ACC112 (cell line): Measurements from ENCODE around the gene SLC38A1.
A peak's percentile ranks its signal among the peaks of the same experiment; 100 is the strongest.
"Not testable (repeated sequence)": the region's sequence is repeated elsewhere in the genome, so short reads cannot be mapped to it uniquely, and the experiment has no call there.

Source experiments
- H2AFZ ChIP-seq: fragments of 200-600 bp; sonication (generic); one replicate; pipeline ENCODE4 v1.6.0; 2017; ENCODE audit warnings: antibody characterized with exemption, low read length; ENCODE audit not compliant: unreplicated experiment
- H3K27ac ChIP-seq: fragments of 200-600 bp; sonication (generic); 2 replicates; pipeline ENCODE4 v1.5.1; 2014; ENCODE audit warnings: low read depth, mild to moderate bottlenecking, antibody characterized with exemption, low read length, moderate library complexity
- H3K27me3 ChIP-seq: fragments of 200-600 bp; sonication (generic); 2 replicates; pipeline ENCODE4 v1.6.1; 2014; ENCODE audit warnings: mild to moderate bottlenecking, antibody characterized with exemption, low read length, moderate library complexity, mixed read lengths; ENCODE audit not compliant: insufficient read depth
- H3K36me3 ChIP-seq: fragments of 200-600 bp; sonication (generic); 2 replicates; pipeline ENCODE4 v1.6.1; 2016; ENCODE audit warnings: mild to moderate bottlenecking, antibody characterized with exemption, low read length, moderate library complexity, mixed read lengths; ENCODE audit not compliant: insufficient read depth
- H3K4me1 ChIP-seq: fragments of 200-600 bp; sonication (generic); one replicate; pipeline ENCODE4 v1.6.1; 2016; ENCODE audit warnings: low read length, mixed read lengths; ENCODE audit not compliant: insufficient read depth, unreplicated experiment, control insufficient read depth
- H3K4me3 ChIP-seq: fragments of 200-600 bp; sonication (generic); 2 replicates; pipeline ENCODE4 v1.5.1; 2014; ENCODE audit warnings: mild to moderate bottlenecking, low read depth, low read length
- H3K79me2 ChIP-seq: fragments of 200-600 bp; sonication (generic); one replicate; pipeline ENCODE4 v1.6.0; 2016; ENCODE audit warnings: low read length; ENCODE audit not compliant: control insufficient read depth, unreplicated experiment, insufficient read depth

The SLC38A1 gene

DNA sequence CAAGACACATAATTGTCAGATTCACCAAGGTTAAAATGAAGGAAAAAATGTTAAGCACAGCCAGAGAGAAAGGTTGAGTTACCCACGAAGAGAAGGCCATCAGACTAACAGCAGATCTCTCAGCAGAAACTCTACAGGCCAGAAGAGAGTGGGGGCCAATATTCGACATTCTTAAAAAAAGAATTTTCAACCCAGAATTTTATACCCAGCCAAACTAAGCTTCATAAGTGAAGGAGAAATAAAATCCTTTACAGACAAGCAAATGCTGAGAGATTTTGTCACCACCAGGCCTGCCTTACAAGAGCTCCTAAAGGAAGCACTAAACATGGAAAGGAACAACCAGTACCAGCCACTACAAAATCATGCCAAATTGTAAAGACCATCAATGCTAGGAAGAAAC is 16.3 kb upstream of the SLC38A1 start:
- H3K4me3 ChIP-seq, H3K36me3 ChIP-seq, H3K79me2 ChIP-seq, H3K4me1 ChIP-seq, H3K27me3 ChIP-seq, H3K27ac ChIP-seq, H2AFZ ChIP-seq: not testable (repeated sequence)

GRCh38 chr12:46282829-46283228 is 14.0 kb upstream of the SLC38A1 start:
- Histone ChIP-seq H3K4me1 (no peaks in the 10 kb centered on the region), H3K27me3 (no peaks in the 10 kb centered on the region), H3K36me3 (no peaks in the 10 kb centered on the region), H3K79me2 (no peaks in the 10 kb centered on the region), H3K4me3 (no peak overlapping the region), H3K27ac (no peak overlapping the region), H2AFZ (no peak overlapping the region)

- H3K27me3 ChIP-seq: no peaks in the 10 kb centered on the region
- no peaks in the 10 kb centered on the region for H3K36me3 ChIP-seq
- no peak overlapping the region for H3K27ac ChIP-seq
- H3K4me3 ChIP-seq: no peak overlapping the region
- H3K4me1 ChIP-seq: no peaks in the 10 kb centered on the region
- no peak overlapping the region for H2AFZ ChIP-seq
- H3K79me2 ChIP-seq: no peaks in the 10 kb centered on the region
Measured at GRCh38 chr12:46276756-46277155, 7.9 kb upstream of the SLC38A1 start.

GRCh38 chr12:46271863-46272262 is 3.0 kb upstream of the SLC38A1 start:
- H3K4me3 ChIP-seq: no peak overlapping the region
- H3K79me2 ChIP-seq: peaks cover 15% of the 10 kb centered on the region
- no peak overlapping the region for H3K27ac ChIP-seq
- H3K27me3 ChIP-seq: no peaks in the 10 kb centered on the region
- no peak overlapping the region for H2AFZ ChIP-seq
- peaks cover 2% of the 10 kb centered on the region for H3K4me1 ChIP-seq
- H3K36me3 ChIP-seq: no peaks in the 10 kb centered on the region

- H3K36me3 ChIP-seq: no peaks in the 10 kb centered on the region
Measured at GRCh38 chr12:46269429-46270241, 792 bp upstream of the SLC38A1 start.

DNA sequence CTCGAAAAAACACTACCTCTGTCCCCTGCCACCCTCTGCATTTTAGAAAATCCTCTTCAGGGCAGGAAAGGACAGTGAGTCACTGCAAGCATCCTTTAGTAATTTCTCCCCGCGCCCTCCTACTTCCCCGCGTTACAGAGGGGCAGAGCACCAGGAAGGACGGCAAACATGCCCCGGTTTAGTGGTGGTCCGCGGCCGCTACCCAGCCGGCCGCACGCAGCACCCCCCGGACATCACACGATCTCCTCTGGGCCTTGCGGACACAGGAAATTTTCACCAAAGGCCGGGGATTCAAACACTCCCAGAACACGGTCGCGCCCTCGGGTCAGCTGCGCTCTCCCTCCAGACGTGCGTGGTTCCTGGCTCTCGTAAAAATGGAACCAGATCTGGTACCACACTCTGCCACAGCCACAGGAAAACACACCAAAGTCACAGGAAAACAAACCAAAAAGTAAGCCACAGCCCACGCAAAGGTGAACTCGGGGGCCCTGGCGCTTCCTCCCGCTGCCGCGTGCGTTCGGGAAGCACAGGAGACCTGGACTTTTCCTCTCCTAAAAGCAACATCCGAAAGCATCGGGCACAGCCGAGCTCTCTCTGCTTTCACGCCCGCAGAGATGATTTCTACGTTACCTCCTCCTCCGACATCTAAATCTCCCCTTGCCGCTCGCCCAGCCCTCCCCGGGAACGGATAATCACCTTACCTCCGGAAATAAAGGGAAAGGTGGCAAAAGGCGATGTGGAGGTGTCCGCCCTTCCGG is 839 bp downstream of the SLC38A1 start:
- Histone ChIP-seq H3K27me3 (no peaks in the 10 kb centered on the region), H2AFZ (peak overlapping the region; percentile 74), H3K4me3 (peak overlapping the region; percentile 95), H3K79me2 (peaks cover 52% of the 10 kb centered on the region), H3K4me1 (peaks cover 38% of the 10 kb centered on the region), H3K27ac (peak overlapping the region; percentile 60), H3K36me3 (no peaks in the 10 kb centered on the region)

More at GRCh38 chr12:46269429-46270241, 792 bp upstream of the SLC38A1 start:
- H3K4me1 ChIP-seq: peaks cover 24% of the 10 kb centered on the region
- no peaks in the 10 kb centered on the region for H3K27me3 ChIP-seq
- peak overlapping the region; percentile 74 for H2AFZ ChIP-seq
- H3K79me2 ChIP-seq: peaks cover 37% of the 10 kb centered on the region
- no peak overlapping the region for H3K27ac ChIP-seq
- peak overlapping the region; percentile 95 for H3K4me3 ChIP-seq

DNA sequence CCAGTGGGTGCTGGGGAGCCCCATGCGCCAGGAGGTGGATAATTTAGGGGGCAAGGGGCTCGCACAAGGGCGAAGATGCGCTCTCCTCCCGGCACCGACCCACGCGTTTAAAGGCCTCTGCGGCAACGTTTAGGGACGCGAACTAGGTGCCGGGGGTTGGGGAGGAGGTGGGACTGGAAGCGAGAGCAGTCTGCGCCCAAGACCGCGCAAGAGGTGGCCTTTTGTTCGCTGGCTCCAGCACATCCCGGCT is 1.3 kb downstream of the SLC38A1 start:
- H3K27ac ChIP-seq: peak overlapping the region; percentile 60
- no peaks in the 10 kb centered on the region for H3K36me3 ChIP-seq
- H2AFZ ChIP-seq: peak overlapping the region; percentile 74
- no peaks in the 10 kb centered on the region for H3K27me3 ChIP-seq
- H3K4me1 ChIP-seq: peaks cover 42% of the 10 kb centered on the region
- peak overlapping the region; percentile 95 for H3K4me3 ChIP-seq
- peaks cover 57% of the 10 kb centered on the region for H3K79me2 ChIP-seq

GRCh38 chr12:46266869-46267574 is 1.8 kb downstream of the SLC38A1 start:
- Histone ChIP-seq H3K27me3 (no peaks in the 10 kb centered on the region), H3K4me3 (peak overlapping the region; percentile 95), H3K4me1 (peaks cover 42% of the 10 kb centered on the region), H3K27ac (peak overlapping the region; percentile 60), H2AFZ (no peak overlapping the region), H3K36me3 (no peaks in the 10 kb centered on the region), H3K79me2 (peaks cover 61% of the 10 kb centered on the region)

GRCh38 chr12:46266382-46266791 is 2.5 kb downstream of the SLC38A1 start:
- H3K4me1 ChIP-seq: peaks cover 48% of the 10 kb centered on the region
- H3K27me3 ChIP-seq: no peaks in the 10 kb centered on the region
- H2AFZ ChIP-seq: no peak overlapping the region
- H3K36me3 ChIP-seq: no peaks in the 10 kb centered on the region
- peak overlapping the region; percentile 95 for H3K4me3 ChIP-seq
- H3K27ac ChIP-seq: peak overlapping the region; percentile 60
- peaks cover 68% of the 10 kb centered on the region for H3K79me2 ChIP-seq

DNA sequence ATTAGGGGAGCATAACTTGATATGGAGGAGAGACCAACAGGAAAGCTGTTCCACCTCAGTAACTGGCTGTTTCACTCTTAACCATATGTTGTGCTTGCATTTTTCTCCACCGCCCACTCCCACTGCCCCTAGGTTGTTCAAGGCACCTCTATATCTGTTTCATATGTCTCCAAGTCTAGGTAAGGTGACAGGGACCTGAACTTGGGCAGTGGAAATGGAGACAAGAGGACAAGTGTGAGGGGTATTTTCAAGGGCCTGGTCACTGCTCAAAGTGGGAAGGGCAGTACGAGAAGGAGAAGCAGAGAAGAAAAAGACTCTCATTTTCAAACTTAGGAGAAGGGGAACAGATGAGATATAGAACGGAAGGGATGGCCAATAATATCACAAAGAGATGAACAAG is 3.1 kb downstream of the SLC38A1 start:
- peak overlapping the region; percentile 95 for H3K4me3 ChIP-seq
- H2AFZ ChIP-seq: no peak overlapping the region
- peaks cover 54% of the 10 kb centered on the region for H3K4me1 ChIP-seq
- H3K27me3 ChIP-seq: no peaks in the 10 kb centered on the region
- peaks cover 74% of the 10 kb centered on the region for H3K79me2 ChIP-seq
- peaks cover 4% of the 10 kb centered on the region; the same call in 1 of the 2 replicates for H3K36me3 ChIP-seq
- peak overlapping the region; percentile 60; the same call in 1 of the 2 replicates for H3K27ac ChIP-seq
